ENCODE results near the gene CITED4. TPM values are rescaled to one million over a fixed set of nuclear protein-coding genes. Genes with fewer than 3 reads are reported as not detected.

CITED4 gene
- total RNA-seq, 2 experiments from 2014 or later = 6.7 to 7.4 TPM

- ChIA-PET POLR2A (interaction anchor here (0.6 kb wide), 1 partner anchor 1519 kb away, joined by 3 read pairs; no protein-coding TSS in a partner anchor), CTCF (interaction anchor here (2.0 kb wide), 1 partner anchor 11 kb away, joined by 14 read pairs; no protein-coding TSS in a partner anchor)
- ATAC-seq = no peak
Measured at GRCh38 chr1:40838980-40839942, 22.9 kb downstream of the CITED4 start.

GRCh38 chr1:40838045-40838979, 23.9 kb downstream of the CITED4 start:
- H3K27me3 Mint-ChIP-seq = no peaks in the 10 kb centered on the region
- ChIA-PET POLR2A (interaction anchor here (0.6 kb wide), 1 partner anchor 1520 kb away, joined by 3 read pairs; no protein-coding TSS in a partner anchor), CTCF (interaction anchor here (1.1 to 2.0 kb wide), 2 partner anchors 12 to 64 kb away, joined by 5 to 14 read pairs; no protein-coding TSS in a partner anchor)
- TF ChIP-seq, protein P1, sequence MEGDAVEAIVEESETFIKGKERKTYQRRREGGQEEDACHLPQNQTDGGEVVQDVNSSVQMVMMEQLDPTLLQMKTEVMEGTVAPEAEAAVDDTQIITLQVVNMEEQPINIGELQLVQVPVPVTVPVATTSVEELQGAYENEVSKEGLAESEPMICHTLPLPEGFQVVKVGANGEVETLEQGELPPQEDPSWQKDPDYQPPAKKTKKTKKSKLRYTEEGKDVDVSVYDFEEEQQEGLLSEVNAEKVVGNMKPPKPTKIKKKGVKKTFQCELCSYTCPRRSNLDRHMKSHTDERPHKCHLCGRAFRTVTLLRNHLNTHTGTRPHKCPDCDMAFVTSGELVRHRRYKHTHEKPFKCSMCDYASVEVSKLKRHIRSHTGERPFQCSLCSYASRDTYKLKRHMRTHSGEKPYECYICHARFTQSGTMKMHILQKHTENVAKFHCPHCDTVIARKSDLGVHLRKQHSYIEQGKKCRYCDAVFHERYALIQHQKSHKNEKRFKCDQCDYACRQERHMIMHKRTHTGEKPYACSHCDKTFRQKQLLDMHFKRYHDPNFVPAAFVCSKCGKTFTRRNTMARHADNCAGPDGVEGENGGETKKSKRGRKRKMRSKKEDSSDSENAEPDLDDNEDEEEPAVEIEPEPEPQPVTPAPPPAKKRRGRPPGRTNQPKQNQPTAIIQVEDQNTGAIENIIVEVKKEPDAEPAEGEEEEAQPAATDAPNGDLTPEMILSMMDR (IDR thresholded peaks at IDR 0.05) = no peak
- peaks cover 19% of the 10 kb centered on the region for H3K4me1 Mint-ChIP-seq (ENCODE audit: low read depth)
- no peaks in the 10 kb centered on the region for H3K36me3 Mint-ChIP-seq (ENCODE audit: low read depth)
- no peak overlapping the region for H3K4me3 Mint-ChIP-seq
- ATAC-seq (no peak), DNase-seq (no peak)
- H3K27ac Mint-ChIP-seq = no peak overlapping the region
- H3K9me3 Mint-ChIP-seq = no peaks in the 10 kb centered on the region
- intact Hi-C loops (cut with micrococcal nuclease) = no loop called here

More at GRCh38 chr1:40838980-40839942, 22.9 kb downstream of the CITED4 start:
- intact Hi-C loops (cut with micrococcal nuclease) = no loop called here
- peaks cover 19% of the 10 kb centered on the region for H3K4me1 Mint-ChIP-seq (ENCODE audit: low read depth)
- H3K4me3 Mint-ChIP-seq = no peak overlapping the region
- H3K9me3 Mint-ChIP-seq = no peaks in the 10 kb centered on the region
- TF ChIP-seq, protein P1 (IDR thresholded peaks at IDR 0.05) = no peak
- H3K36me3 Mint-ChIP-seq (ENCODE audit: low read depth) = no peaks in the 10 kb centered on the region
- DNase-seq = no peak
- H3K27ac Mint-ChIP-seq = no peak overlapping the region
- no peaks in the 10 kb centered on the region for H3K27me3 Mint-ChIP-seq

- Mint-ChIP-seq H3K4me1 (ENCODE audit: low read depth) (peaks cover 19% of the 10 kb centered on the region), H3K27me3 (no peaks in the 10 kb centered on the region), H3K4me3 (no peak overlapping the region), H3K36me3 (ENCODE audit: low read depth) (no peaks in the 10 kb centered on the region), H3K27ac (no peak overlapping the region), H3K9me3 (no peaks in the 10 kb centered on the region)
- TF ChIP-seq, protein P1 (IDR thresholded peaks at IDR 0.05) = no peak
- POLR2A ChIA-PET = no interaction called here
- DNase-seq (no peak), ATAC-seq (no peak)
- CTCF ChIA-PET = interaction anchor here (1.0 to 2.0 kb wide), 4 partner anchors 13 to 65 kb away, joined by 3 to 14 read pairs (median 6); no protein-coding TSS in a partner anchor
- intact Hi-C loops (cut with micrococcal nuclease) = no loop called here
Measured at GRCh38 chr1:40837601-40838000, 24.6 kb downstream of the CITED4 start.

- ATAC-seq (no peak), DNase-seq (no peak)
- POLR2A ChIA-PET = no interaction called here
- no peaks in the 10 kb centered on the region for H3K9me3 Mint-ChIP-seq
- CTCF ChIA-PET = interaction anchor here (1.0 to 2.0 kb wide), 3 partner anchors 9 to 62 kb away, joined by 3 to 7 read pairs (median 3); no protein-coding TSS in a partner anchor
- no peak overlapping the region for H3K4me3 Mint-ChIP-seq
- no peak overlapping the region for H3K27ac Mint-ChIP-seq
- H3K36me3 Mint-ChIP-seq (ENCODE audit: low read depth) = no peaks in the 10 kb centered on the region
- H3K4me1 Mint-ChIP-seq (ENCODE audit: low read depth) = peaks cover 17% of the 10 kb centered on the region
- TF ChIP-seq, protein P1 (IDR thresholded peaks at IDR 0.05) = no peak
- H3K27me3 Mint-ChIP-seq = no peaks in the 10 kb centered on the region
- intact Hi-C loops (cut with micrococcal nuclease) = no loop called here
Measured at GRCh38 chr1:40836283-40836682, 25.9 kb downstream of the CITED4 start.
